OCI-LY1 (cell line): ENCODE data around the gene MOGAT1.

Experiments
- H2AFZ ChIP-seq: fragments of 200-600 bp; sonication (generic), shearing (Covaris generic); 2 replicates; pipeline ENCODE4 v1.6.0; 2014; ENCODE audit warnings: antibody characterized with exemption, mild to moderate bottlenecking, low read length
- H3F3A ChIP-seq: fragments of 200-600 bp; sonication (generic), shearing (Covaris generic); 2 replicates; pipeline ENCODE4 v1.6.0; 2014; ENCODE audit warnings: mild to moderate bottlenecking, antibody characterized with exemption, low read length, moderate library complexity; ENCODE audit not compliant: insufficient read depth
- H3K27ac ChIP-seq: fragments of 200-600 bp; sonication (generic); 2 replicates; pipeline ENCODE4 v1.5.1; 2014; ENCODE audit warnings: low read length, mixed run types, mild to moderate bottlenecking, low read depth; ENCODE audit not compliant: poor library complexity, severe bottlenecking
- H3K27me3 ChIP-seq: fragments of 200-600 bp; sonication (generic); 2 replicates; pipeline ENCODE4 v1.6.0; 2014; ENCODE audit warnings: antibody characterized with exemption, mild to moderate bottlenecking, low read length, moderate library complexity; ENCODE audit not compliant: insufficient read depth
- H3K36me3 ChIP-seq: fragments of 200-600 bp; sonication (generic); 2 replicates; pipeline ENCODE4 v1.6.1; 2014; ENCODE audit warnings: mild to moderate bottlenecking, antibody characterized with exemption, low read length, moderate library complexity, mixed read lengths; ENCODE audit not compliant: insufficient read depth
- H3K4me1 ChIP-seq: fragments of 200-600 bp; sonication (generic); 2 replicates; pipeline ENCODE4 v1.5.1; 2014; ENCODE audit warnings: mild to moderate bottlenecking, low read length, moderate library complexity; ENCODE audit not compliant: insufficient read depth, severe bottlenecking
- H3K4me2 ChIP-seq: fragments of 200-600 bp; sonication (generic), shearing (Covaris generic); 2 replicates; pipeline ENCODE4 v1.6.1; 2014; ENCODE audit warnings: low read length
- H3K4me3 ChIP-seq: fragments of 200-600 bp; sonication (generic); 2 replicates; pipeline ENCODE4 v1.5.1; 2014; ENCODE audit warnings: low read length, low read depth, mild to moderate bottlenecking, mixed read lengths; ENCODE audit not compliant: poor library complexity, severe bottlenecking
- H3K79me2 ChIP-seq: fragments of 200-600 bp; shearing (Covaris generic); 2 replicates; pipeline ENCODE4 v1.6.1; 2016; ENCODE audit warnings: mixed run types, low read length, mixed read lengths; ENCODE audit not compliant: insufficient read depth
- H3K9ac ChIP-seq: fragments of 200-600 bp; sonication (generic), shearing (Covaris generic); 2 replicates; pipeline ENCODE4 v1.6.1; 2014; ENCODE audit warnings: mild to moderate bottlenecking, low read length, mixed read lengths
- H3K9me2 ChIP-seq: fragments of 200-600 bp; sonication (generic), shearing (Covaris generic); 2 replicates; pipeline ENCODE4 v1.6.1; 2014; ENCODE audit warnings: low read depth, mild to moderate bottlenecking, low read length, mixed read lengths
- H3K9me3 ChIP-seq: fragments of 200-600 bp; shearing (Covaris generic); 2 replicates; pipeline ENCODE4 v1.6.1; 2014; ENCODE audit warnings: low read length, mixed read lengths
- H4K20me1 ChIP-seq: fragments of 200-600 bp; sonication (generic), shearing (Covaris generic); 2 replicates; pipeline ENCODE4 v1.6.0; 2016; ENCODE audit warnings: mild to moderate bottlenecking, low read length; ENCODE audit not compliant: insufficient read depth
- EZH2 ChIP-seq: fragments of 200-600 bp; sonication (generic), shearing (Covaris generic); IDR thresholded peaks from 2 replicates; pipeline ENCODE4 v1.8.0; 2017; ENCODE audit warnings: borderline replicate concordance, mixed run types, mild to moderate bottlenecking, antibody characterized with exemption, low read length, moderate library complexity, mixed read lengths
- TF ChIP-seq, protein P1 (sequence below): fragments of 200-600 bp; sonication (generic), shearing (Covaris generic); IDR thresholded peaks from 2 replicates; pipeline ENCODE4 v1.5.1; 2017; ENCODE audit warnings: mild to moderate bottlenecking, antibody characterized with exemption, low read length, moderate library complexity, mixed read lengths

MOGAT1 gene

DNA sequence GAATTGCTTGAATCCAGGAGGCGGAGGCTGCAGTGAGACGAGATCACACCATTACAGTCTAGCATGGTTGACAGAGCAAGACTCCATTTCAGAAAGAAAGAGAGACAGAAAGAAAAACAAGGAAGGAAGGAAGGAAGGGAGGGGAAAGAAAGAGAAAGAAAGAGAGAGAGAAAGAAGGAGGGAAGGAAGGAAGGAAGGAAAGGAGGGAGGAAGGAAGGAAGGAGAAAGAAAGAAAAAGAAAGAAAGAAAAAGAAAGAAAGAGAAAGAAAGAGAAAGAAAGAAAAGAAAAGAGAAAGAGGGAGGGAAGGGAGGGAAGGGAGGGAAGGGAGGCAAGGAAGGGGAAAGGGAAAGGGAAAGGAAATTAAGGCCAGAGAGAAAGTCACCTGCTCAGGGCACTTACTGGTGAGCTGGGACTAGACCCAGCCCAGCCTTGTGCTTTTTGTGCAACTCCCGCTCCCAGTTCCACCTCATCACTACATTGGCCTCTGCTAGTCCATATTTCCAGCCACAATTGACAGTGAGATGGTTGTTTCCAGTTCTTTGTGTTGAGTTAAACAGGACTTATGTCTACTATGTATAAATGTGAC lies 35.7 kb downstream of the MOGAT1 start:
- Histone ChIP-seq H4K20me1 (no peaks in the 10 kb centered on the region), H3K27ac (no peak overlapping the region), H3K79me2 (no peaks in the 10 kb centered on the region), H3K4me1 (peaks cover 21% of the 10 kb centered on the region), H3K36me3 (no peaks in the 10 kb centered on the region), H3K9me2 (no peaks in the 10 kb centered on the region), H3K4me2 (no peak overlapping the region), H3F3A (no peaks in the 10 kb centered on the region), H3K4me3 (no peak overlapping the region), H3K9me3 (no peaks in the 10 kb centered on the region), H3K27me3 (no peaks in the 10 kb centered on the region), H2AFZ (no peak overlapping the region), H3K9ac (no peak overlapping the region)
- no peak for TF ChIP-seq EZH2
- TF ChIP-seq, protein P1, sequence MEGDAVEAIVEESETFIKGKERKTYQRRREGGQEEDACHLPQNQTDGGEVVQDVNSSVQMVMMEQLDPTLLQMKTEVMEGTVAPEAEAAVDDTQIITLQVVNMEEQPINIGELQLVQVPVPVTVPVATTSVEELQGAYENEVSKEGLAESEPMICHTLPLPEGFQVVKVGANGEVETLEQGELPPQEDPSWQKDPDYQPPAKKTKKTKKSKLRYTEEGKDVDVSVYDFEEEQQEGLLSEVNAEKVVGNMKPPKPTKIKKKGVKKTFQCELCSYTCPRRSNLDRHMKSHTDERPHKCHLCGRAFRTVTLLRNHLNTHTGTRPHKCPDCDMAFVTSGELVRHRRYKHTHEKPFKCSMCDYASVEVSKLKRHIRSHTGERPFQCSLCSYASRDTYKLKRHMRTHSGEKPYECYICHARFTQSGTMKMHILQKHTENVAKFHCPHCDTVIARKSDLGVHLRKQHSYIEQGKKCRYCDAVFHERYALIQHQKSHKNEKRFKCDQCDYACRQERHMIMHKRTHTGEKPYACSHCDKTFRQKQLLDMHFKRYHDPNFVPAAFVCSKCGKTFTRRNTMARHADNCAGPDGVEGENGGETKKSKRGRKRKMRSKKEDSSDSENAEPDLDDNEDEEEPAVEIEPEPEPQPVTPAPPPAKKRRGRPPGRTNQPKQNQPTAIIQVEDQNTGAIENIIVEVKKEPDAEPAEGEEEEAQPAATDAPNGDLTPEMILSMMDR = no peak

DNA sequence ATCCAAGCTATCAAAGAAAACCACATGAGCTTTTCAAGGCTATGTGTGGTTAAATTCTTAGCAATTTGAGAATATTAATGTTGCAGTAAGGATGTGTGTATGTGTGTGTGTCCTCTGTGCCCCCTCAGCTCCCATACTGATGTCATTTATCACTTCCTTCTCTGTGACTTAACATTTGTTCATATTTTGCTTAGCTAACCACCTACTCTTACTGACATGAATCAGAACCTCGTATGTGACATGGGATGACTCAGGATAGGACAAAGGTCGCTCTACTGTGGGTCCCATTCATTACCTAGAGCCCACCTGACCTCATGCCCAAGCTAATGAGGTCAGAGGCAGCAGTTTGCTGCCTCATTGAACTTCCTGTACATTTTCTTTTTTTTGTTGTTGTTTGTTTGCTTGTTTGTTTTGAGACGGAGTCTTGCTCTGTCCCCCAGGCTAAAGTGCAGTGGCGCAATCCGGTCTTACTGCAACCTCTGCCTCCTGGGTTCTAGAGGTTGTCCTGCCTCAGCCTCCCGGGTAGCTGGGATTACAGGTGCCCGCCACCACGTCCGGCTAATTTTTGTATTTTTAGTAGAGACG lies 36.3 kb downstream of the MOGAT1 start:
- Histone ChIP-seq H3K9ac (no peak overlapping the region), H3K79me2 (no peaks in the 10 kb centered on the region), H4K20me1 (no peaks in the 10 kb centered on the region), H3K27me3 (no peaks in the 10 kb centered on the region), H3K9me3 (no peaks in the 10 kb centered on the region), H2AFZ (no peak overlapping the region), H3K9me2 (no peaks in the 10 kb centered on the region), H3K36me3 (no peaks in the 10 kb centered on the region), H3K4me1 (peaks cover 21% of the 10 kb centered on the region), H3K4me3 (no peak overlapping the region), H3K4me2 (no peak overlapping the region; the same call in 1 of the 2 replicates), H3K27ac (no peak overlapping the region), H3F3A (no peaks in the 10 kb centered on the region)
- TF ChIP-seq, protein P1 = no peak
- no peak for TF ChIP-seq EZH2

DNA sequence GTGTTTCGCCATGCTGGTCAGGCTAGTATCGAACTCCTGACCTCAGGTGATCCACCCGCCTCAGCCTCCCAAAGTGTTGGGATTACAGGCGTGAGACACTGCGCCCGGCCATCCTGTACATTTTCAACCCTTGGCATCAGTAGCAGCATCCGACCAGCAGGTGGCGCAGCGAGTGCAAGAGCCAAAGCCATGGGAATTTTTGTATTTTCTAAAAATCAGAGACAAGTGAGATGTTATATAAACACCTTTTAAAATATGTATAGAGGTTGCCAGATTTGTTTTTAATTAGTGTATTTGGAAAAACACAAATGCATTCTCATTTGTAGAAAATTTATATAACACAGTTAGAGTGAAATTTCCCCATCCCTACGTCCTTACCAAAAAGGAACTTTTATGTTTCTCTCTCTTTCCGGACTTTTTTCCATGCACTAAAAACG lies 36.8 kb downstream of the MOGAT1 start:
- Histone ChIP-seq H3K27ac (no peak overlapping the region), H3K9ac (no peak overlapping the region), H3K9me3 (no peaks in the 10 kb centered on the region), H3K4me1 (peaks cover 21% of the 10 kb centered on the region), H3K4me3 (no peak overlapping the region), H3K27me3 (no peaks in the 10 kb centered on the region), H3K36me3 (no peaks in the 10 kb centered on the region), H2AFZ (no peak overlapping the region), H3F3A (no peaks in the 10 kb centered on the region), H3K4me2 (no peak overlapping the region; the same call in 1 of the 2 replicates), H3K79me2 (no peaks in the 10 kb centered on the region), H4K20me1 (no peaks in the 10 kb centered on the region), H3K9me2 (no peaks in the 10 kb centered on the region)
- TF ChIP-seq, protein P1 = peak; percentile 75
- TF ChIP-seq EZH2 = no peak
